Posterior cingulate gyrus (tissue), 11 donors: ENCODE measurements around the gene CACNA1G.

Source experiments
- DNase-seq, 10 donors: peaks; one replicate each; pipeline versions ENCODE4 v3.0.0 to v3.0.0-alpha.2; 2020 to 2021; ENCODE audit warnings: mixed read lengths in 3 of 10
- intact Hi-C: fragments of 100-400 bp; cut with DNase I; formaldehyde crosslinking; loops from one replicate; pipeline ENCODE4 v1.15.1; 2023

CACNA1G gene

GRCh38 chr17:50545311-50545710 lies 15.2 kb upstream of the CACNA1G start:
- intact Hi-C loops = loop anchor here (10.0 kb wide), 1 partner anchor 239 kb away; no protein-coding TSS in a partner anchor
- DNase-seq = no peak

- DNase-seq = no peak
- intact Hi-C loops = loop anchor here (2.0 to 10.0 kb wide), 3 partner anchors 80 to 238 kb away; no protein-coding TSS in a partner anchor
These were observed 13.8 kb upstream of the CACNA1G start for GRCh38 chr17:50546701-50547034.

GRCh38 chr17:50547035-50547735 lies 13.3 kb upstream of the CACNA1G start, which contains the start of gene SPATA20:
TSS of gene SPATA20 (plus strand) at chr17:50547174. CDS start at chr17:50547209, 35 bp downstream.
- intact Hi-C loops = loop anchor here (2.0 to 10.0 kb wide), 3 partner anchors 80 to 238 kb away; no protein-coding TSS in a partner anchor

GRCh38 chr17:50547736-50548083 lies 12.8 kb upstream of the CACNA1G start:
- intact Hi-C loops = loop anchor here (2.0 to 10.0 kb wide), 4 partner anchors 79 to 295 kb away; no protein-coding TSS in a partner anchor
- DNase-seq = no peak

More at GRCh38 chr17:50547035-50547735, 13.3 kb upstream of the CACNA1G start, which contains the start of gene SPATA20:
- DNase-seq = peak; percentile 77 to 98 (median 88)

GRCh38 chr17:50548831-50549230 lies 11.7 kb upstream of the CACNA1G start:
- no peak for DNase-seq
- intact Hi-C loops = loop anchor here (2.0 to 10.0 kb wide), 2 partner anchors 236 to 294 kb away; no protein-coding TSS in a partner anchor

- intact Hi-C loops = loop anchor here (2.0 to 10.0 kb wide), 2 partner anchors 235 to 293 kb away; no protein-coding TSS in a partner anchor
- DNase-seq = no peak
These were observed 11.1 kb upstream of the CACNA1G start for GRCh38 chr17:50549256-50549941.

- intact Hi-C loops = loop anchor here (2.0 to 10.0 kb wide), 2 partner anchors 235 to 293 kb away; no protein-coding TSS in a partner anchor
- DNase-seq = no peak
These were observed 10.5 kb upstream of the CACNA1G start for GRCh38 chr17:50549969-50550368.

- intact Hi-C loops = no loop called here
- peak; percentile 70 to 97 (median 80) for DNase-seq
These were observed 9.7 kb upstream of the CACNA1G start for GRCh38 chr17:50550661-50551432.

- intact Hi-C loops = no loop called here
- no peak for DNase-seq
These were observed 9.1 kb upstream of the CACNA1G start for GRCh38 chr17:50551433-50551815.

GRCh38 chr17:50551884-50552283 lies 8.6 kb upstream of the CACNA1G start:
- intact Hi-C loops = no loop called here
- no peak for DNase-seq

- DNase-seq = no peak
- intact Hi-C loops = no loop called here
These were observed 6.3 kb upstream of the CACNA1G start for GRCh38 chr17:50554201-50554600.

- intact Hi-C loops = no loop called here
- DNase-seq = peak in 1 of 10 donors; percentile 46
These were observed 3.7 kb upstream of the CACNA1G start for GRCh38 chr17:50556803-50557202.

- intact Hi-C loops = no loop called here
- DNase-seq = no peak
These were observed 2.9 kb upstream of the CACNA1G start for GRCh38 chr17:50557630-50558029.

GRCh38 chr17:50558091-50558490 lies 2.4 kb upstream of the CACNA1G start:
- DNase-seq = no peak
- intact Hi-C loops = no loop called here

GRCh38 chr17:50558581-50558940 lies 2.0 kb upstream of the CACNA1G start:
- DNase-seq = no peak
- intact Hi-C loops = no loop called here

GRCh38 chr17:50558941-50559614 lies 1.4 kb upstream of the CACNA1G start:
- DNase-seq = peak in 1 of 10 donors; percentile 48

GRCh38 chr17:50559674-50560184 lies 786 bp upstream of the CACNA1G start:
- intact Hi-C loops = no loop called here
- DNase-seq = peak in 2 of 10 donors; percentile 51 to 92

More at GRCh38 chr17:50558941-50559614, 1.4 kb upstream of the CACNA1G start:
- intact Hi-C loops = no loop called here

- intact Hi-C loops = no loop called here
- DNase-seq = no peak
These were observed 623 bp downstream of the CACNA1G start for GRCh38 chr17:50560931-50561745.

GRCh38 chr17:50561746-50562141 lies 1.2 kb downstream of the CACNA1G start:
- intact Hi-C loops = no loop called here
- no peak for DNase-seq
